ENCODE measurements around the gene VPS72.

DNA sequence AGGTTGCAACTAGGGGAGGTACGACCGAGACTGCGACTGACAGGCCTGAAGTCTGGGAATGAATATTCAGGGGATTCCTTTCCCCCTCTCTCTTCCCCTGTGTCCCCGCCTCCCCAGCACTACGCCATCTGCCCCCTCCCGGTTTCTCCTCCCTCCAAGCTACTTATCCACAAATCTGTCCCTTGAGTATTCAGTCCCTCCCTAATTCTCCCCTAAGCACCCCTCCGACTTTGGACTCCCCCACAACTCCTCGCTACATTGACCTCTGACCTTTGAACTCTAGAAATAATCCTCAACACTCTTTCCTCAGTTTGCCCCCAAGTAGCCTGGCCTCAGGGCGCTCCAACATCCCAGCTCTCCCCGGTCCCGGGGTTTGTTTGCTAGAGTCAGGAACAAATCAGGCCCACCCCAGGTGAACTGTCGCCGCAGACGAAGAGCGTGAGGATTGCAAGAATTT is 24.7 kb downstream of the VPS72 start:
- TF ChIP-seq, protein P1, sequence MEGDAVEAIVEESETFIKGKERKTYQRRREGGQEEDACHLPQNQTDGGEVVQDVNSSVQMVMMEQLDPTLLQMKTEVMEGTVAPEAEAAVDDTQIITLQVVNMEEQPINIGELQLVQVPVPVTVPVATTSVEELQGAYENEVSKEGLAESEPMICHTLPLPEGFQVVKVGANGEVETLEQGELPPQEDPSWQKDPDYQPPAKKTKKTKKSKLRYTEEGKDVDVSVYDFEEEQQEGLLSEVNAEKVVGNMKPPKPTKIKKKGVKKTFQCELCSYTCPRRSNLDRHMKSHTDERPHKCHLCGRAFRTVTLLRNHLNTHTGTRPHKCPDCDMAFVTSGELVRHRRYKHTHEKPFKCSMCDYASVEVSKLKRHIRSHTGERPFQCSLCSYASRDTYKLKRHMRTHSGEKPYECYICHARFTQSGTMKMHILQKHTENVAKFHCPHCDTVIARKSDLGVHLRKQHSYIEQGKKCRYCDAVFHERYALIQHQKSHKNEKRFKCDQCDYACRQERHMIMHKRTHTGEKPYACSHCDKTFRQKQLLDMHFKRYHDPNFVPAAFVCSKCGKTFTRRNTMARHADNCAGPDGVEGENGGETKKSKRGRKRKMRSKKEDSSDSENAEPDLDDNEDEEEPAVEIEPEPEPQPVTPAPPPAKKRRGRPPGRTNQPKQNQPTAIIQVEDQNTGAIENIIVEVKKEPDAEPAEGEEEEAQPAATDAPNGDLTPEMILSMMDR (IDR thresholded peaks at IDR 0.05 in 4 of 5, conservative IDR thresholded peaks at IDR 0.05 in 1 of 5): no peak
- no peak for TF ChIP-seq POLR2A (IDR thresholded peaks at IDR 0.05)
